ENCODE measurements around the gene UTY. TPM values are rescaled to one million over a fixed set of nuclear protein-coding genes. Genes with fewer than 3 reads are reported as not detected.
A peak's percentile ranks its signal among the peaks of the same experiment; 100 is the strongest.

UTY gene
- total and polyA plus RNA-seq, 2 donors (not counting 3 experiments of a cell fraction or from before 2014, with no cell fraction given), result 4.8 to 17.9 TPM

- dilution Hi-C loops (cut with MboI; ENCODE audit: extremely low pct_ligation_motif_present, low sequenced_read_pairs), result no loop called here
- POLR2A ChIA-PET, result no interaction called here
- no peak overlapping the region for H2AFZ ChIP-seq (ENCODE audit: low read depth, low read length)
Observed at GRCh38 chrY:13478126-13478785, 1.6 kb downstream of the UTY start.

More at GRCh38 chrY:13478126-13478785, 1.6 kb downstream of the UTY start:
- peaks cover 47% of the 10 kb centered on the region for H3K79me2 ChIP-seq (ENCODE audit: control insufficient read depth, insufficient read depth, low read length)
- peaks cover 32% of the 10 kb centered on the region for H3K4me1 ChIP-seq (ENCODE audit: control insufficient read depth, extremely low read depth, insufficient read depth, low read length)
- peaks cover 0 to 2% of the 10 kb centered on the region in 2 experiments for H3K36me3 ChIP-seq (ENCODE audit: control insufficient read depth in 2 of 2, extremely low read depth in 1 of 2, insufficient read depth in 2 of 2, low read length in 2 of 2)
- H3K9me3 ChIP-seq (replicated peaks; ENCODE audit: control insufficient read depth, insufficient read depth, low read length), result no peaks in the 10 kb centered on the region
- no peaks in the 10 kb centered on the region for H3K27me3 ChIP-seq (ENCODE audit: control insufficient read depth in 2 of 2, insufficient read depth in 2 of 2, low read length in 2 of 2)
- FAIRE-seq, result peak; percentile 62
- CTCF ChIA-PET, result no interaction called here
- no peak for TF ChIP-seq MYC (IDR thresholded peaks at IDR 0.05; ENCODE audit: low read depth, low read length)
- TF ChIP-seq, protein P1, sequence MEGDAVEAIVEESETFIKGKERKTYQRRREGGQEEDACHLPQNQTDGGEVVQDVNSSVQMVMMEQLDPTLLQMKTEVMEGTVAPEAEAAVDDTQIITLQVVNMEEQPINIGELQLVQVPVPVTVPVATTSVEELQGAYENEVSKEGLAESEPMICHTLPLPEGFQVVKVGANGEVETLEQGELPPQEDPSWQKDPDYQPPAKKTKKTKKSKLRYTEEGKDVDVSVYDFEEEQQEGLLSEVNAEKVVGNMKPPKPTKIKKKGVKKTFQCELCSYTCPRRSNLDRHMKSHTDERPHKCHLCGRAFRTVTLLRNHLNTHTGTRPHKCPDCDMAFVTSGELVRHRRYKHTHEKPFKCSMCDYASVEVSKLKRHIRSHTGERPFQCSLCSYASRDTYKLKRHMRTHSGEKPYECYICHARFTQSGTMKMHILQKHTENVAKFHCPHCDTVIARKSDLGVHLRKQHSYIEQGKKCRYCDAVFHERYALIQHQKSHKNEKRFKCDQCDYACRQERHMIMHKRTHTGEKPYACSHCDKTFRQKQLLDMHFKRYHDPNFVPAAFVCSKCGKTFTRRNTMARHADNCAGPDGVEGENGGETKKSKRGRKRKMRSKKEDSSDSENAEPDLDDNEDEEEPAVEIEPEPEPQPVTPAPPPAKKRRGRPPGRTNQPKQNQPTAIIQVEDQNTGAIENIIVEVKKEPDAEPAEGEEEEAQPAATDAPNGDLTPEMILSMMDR (IDR thresholded peaks at IDR 0.05; ENCODE audit: extremely low read depth in 1 of 2, insufficient read depth in 1 of 2, low read depth in 1 of 2, low read length in 2 of 2), result no peak
- no peak for TF ChIP-seq JUN (IDR thresholded peaks at IDR 0.05; ENCODE audit: borderline replicate concordance, insufficient read depth, insufficient read length, low read depth)
- no peak for TF ChIP-seq MAX (IDR thresholded peaks at IDR 0.05; ENCODE audit: insufficient read depth, insufficient read length)
- TF ChIP-seq GATA2 (IDR thresholded peaks at IDR 0.05; ENCODE audit: insufficient read depth, insufficient read length, low read depth, low read length), result no peak
- TF ChIP-seq FOS (IDR thresholded peaks at IDR 0.05; ENCODE audit: borderline replicate concordance, insufficient read depth, low read length), result no peak
- no peak for TF ChIP-seq EZH2 (IDR thresholded peaks at IDR 0.05; ENCODE audit: borderline replicate concordance, low read depth, low read length, severe bottlenecking)
- no peak for TF ChIP-seq POLR2A (IDR thresholded peaks at IDR 0.05; ENCODE audit: low read depth, low read length)
- no peak for TF ChIP-seq POLR2AphosphoS5 (IDR thresholded peaks at IDR 0.05; ENCODE audit: insufficient read depth, low read depth, low read length)
- peak overlapping the region; percentile 51 to 97 (median 97) for H3K4me3 ChIP-seq (replicated peaks in 1 of 3; ENCODE audit: insufficient read depth in 1 of 3, low read depth in 1 of 3, low read length in 3 of 3)
- no TSS peak for BruUV-seq (replicated peaks)
- no peaks in the 10 kb centered on the region for H3K9me1 ChIP-seq (replicated peaks; ENCODE audit: control insufficient read depth, extremely low read depth, insufficient read depth, low read length)
- DNase-seq (ENCODE audit: low read depth, low spot score), result peak; percentile 80
- intact Hi-C loops (cut with micrococcal nuclease), result loop anchor here (2.0 kb wide), 1 partner anchor 573 kb away; the partner anchor contains the start of gene DDX3Y
- peak overlapping the region; percentile 88 for H3K4me2 ChIP-seq (ENCODE audit: insufficient read depth, low read length)
- peak overlapping the region; percentile 99 for H3K9ac ChIP-seq (replicated peaks; ENCODE audit: extremely low read depth, insufficient read depth, low read length)
- peak overlapping the region; percentile 97 for H3K27ac ChIP-seq (ENCODE audit: insufficient read depth, low read depth, low read length)
- peaks cover 4% of the 10 kb centered on the region for H4K20me1 ChIP-seq (replicated peaks; ENCODE audit: control insufficient read depth, extremely low read depth, insufficient read depth, low read length)
